DMS153 (cell line): ENCODE data around the gene CFAP221.

Source experiments
- DNase-seq: peaks from one replicate; lab custom pipeline; 2025; lab: John Stamatoyannopoulos, UW

CFAP221 gene

DNA sequence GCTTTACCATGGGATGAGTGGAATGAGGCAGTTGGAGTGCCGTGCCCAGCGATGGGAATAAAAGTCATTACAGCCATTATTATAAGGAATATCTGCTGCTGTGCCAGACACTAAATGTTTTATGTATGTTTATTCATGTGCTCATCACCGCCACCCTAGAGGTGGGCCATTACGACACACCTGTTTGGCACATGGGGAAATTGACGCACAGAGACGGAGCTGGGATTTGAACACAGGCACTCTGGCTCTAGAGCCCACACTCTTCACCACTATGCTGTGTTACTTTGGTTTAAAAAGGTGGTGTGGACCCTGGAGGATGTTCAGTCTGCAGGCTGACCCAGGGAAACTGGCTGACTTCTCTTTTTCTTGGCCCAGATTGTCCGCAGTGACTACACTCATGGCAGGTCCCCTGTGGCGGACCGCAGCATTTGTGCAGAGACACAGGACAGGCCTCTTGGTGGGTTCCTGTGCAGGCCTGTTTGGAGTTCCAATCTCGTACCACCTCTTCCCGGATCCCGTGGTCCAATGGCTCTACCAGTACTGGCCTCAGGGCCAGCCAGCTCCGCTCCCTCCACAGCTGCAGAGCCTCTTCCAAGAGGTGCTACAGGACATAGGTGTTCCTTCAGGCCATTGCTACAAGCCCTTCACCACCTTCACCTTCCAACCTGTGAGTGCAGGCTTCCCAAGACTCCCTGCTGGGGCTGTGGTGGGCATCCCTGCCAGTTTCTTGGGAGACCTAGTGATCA lies 136.4 kb downstream of the CFAP221 start:
- no peak for DNase-seq

DNA sequence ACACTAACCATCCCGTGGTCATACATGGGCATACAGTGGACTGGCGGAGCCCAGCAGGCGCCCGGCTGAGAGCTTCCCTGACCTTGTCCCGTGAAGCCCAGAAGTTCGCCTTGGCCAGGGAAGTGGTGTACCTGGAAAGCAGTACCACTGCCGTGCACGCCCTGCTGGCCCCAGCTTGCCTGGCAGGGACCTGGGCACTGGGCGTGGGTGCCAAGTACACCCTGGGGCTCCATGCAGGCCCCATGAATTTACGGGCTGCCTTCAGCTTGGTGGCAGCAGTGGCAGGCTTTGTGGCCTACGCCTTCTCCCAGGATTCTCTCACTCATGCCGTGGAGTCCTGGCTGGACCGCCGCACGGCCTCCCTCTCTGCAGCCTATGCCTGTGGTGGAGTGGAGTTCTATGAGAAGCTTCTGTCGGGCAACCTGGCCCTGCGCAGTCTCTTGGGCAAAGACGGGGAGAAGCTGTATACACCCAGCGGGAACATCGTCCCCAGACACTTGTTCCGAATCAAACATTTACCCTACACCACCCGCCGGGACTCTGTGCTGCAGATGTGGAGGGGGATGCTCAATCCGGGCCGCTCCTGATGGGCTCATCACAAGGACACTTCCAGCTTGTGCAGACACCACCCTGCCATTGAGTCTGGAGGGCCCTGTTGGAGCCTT lies 137.1 kb downstream of the CFAP221 start:
- DNase-seq = no peak

DNA sequence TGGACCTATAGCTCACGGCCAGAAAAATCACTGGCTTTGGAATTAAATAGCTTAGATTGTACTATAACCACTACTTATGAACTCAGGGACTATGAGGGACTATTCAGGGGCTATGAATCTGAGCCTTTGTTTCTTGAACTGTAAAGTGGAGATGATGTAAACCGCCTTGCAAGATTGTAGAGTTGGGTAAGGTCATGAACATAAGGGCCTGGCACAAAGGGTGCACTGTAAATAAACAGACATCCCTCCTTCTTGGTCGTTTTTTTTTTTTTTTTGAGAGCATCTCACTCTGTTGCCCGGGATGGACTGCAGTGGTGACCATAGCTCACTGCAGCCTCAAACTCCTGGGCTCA lies 137.6 kb downstream of the CFAP221 start:
- DNase-seq = no peak

DNA sequence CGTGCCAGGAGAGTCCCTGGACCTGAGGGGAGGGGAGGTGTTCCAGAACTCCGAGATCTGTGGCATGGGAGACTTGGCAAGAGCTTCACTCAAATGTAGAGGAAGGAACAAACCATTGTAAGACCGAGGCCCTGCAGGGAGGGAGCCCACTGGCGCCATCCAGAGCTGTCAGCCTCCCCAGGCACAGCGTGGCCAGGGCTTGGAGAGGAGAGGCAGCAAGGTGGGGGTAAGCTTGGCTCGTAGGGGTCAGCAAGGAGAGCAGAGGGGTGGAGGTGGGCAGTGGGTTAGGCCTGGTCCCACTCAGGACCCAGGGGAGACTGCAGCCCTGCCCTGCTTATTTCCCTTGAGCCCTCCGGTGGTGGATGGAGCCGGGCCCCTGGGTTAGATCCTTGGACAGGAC lies 138.3 kb downstream of the CFAP221 start:
- DNase-seq = no peak

DNA sequence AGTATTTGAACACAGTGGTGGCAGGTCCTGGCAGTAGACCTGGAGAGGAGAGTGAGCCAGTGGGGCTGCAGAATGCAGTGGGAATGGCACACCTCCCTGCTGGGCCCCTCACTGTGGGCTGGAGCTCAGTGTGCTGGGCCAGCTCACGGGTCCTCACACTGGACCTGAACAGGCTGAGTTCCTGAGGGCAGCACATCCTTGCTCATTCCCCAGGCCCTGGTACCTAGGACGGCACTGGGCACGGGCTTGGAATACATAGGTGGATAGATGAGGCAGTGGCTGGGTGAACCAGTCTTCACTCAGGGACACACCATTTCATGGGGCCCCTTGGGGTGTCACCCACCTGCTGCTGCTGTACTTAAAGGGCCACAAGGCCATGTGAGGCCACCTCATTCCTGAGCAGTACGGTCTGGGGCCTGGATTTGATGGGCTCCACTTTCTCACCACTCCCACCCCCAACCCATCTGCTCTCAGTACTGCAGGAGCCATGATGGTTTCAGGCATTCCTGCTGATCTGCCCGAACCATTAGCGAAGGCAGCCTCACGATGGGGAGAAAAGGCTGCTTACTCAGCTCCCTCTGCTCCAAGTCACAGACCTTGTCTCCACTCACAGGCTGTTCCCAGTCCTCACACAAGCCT lies 138.9 kb downstream of the CFAP221 start:
- DNase-seq = no peak

DNA sequence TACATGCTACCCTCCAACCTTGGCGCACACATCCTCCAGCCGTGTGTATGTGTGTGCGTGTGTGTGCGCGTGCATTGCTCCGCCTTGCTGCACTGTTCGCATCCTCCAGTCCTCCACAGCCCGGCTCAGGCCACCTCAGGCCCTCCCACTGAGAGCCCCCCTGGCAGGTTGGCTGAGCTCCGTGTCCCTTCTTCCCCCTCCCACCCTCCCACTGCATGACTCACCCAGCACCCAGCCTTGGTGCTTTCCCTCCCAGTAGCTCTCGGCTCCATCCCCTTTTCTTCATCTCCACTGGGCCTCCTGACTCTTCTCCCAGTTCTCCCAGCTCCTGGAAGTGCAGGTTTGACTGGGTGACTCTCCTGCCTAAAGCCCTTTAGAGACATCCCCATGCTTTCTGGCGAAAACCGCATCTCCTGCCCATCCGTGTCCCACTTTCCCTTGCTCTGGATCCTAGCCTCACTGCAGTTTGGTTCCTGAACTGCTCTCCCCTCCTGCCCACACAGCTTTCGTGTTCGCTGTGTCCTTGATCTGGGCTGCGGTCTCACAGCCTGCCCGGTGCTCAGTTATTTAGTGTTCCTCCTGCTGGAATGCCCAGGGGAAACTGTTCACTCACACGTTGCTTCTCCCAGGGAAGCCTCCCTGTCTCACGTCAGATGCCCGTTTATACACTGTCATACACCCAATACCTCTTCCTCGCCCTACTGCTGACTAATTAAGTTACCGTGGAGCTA lies 139.6 kb downstream of the CFAP221 start:
- no peak for DNase-seq

DNA sequence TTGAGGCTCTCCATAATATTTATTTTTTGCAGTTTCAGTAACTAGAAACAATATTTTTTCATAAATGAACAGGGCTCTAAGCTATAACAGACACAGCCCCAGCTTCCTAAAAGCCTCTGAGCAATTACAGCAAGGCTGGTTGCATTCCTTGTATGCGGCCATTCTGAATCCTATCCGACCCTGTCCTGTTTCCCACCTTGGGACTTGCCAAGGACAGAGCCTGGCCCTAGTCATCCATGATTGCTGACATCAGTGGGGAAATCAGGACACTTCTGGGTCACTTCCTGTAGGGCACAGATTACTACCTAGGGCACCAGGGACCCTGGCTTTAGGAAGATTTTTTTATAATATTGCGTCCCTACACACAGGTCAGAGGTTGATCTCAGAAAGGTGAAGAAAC lies 140.3 kb downstream of the CFAP221 start:
- DNase-seq = no peak

DNA sequence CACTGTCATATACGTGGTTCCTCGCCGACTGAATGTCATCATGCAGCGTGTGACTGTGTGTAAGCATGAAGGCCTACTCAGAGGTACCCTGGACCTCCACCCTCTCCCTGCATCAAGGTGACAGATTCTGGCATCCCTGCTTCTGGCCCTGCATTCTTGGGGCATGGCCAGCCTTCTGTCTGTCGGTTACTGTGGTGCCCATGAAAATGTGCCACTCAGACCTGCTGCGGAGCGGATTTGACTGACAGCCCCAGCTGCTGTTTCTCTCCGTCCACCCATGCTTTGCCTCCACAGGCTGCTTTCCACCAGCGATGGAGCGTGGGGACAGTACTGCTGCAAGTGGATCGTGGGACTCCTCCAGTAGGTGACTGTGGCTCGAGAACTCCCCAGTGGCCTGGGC lies 144.4 kb downstream of the CFAP221 start:
- DNase-seq = no peak

DNA sequence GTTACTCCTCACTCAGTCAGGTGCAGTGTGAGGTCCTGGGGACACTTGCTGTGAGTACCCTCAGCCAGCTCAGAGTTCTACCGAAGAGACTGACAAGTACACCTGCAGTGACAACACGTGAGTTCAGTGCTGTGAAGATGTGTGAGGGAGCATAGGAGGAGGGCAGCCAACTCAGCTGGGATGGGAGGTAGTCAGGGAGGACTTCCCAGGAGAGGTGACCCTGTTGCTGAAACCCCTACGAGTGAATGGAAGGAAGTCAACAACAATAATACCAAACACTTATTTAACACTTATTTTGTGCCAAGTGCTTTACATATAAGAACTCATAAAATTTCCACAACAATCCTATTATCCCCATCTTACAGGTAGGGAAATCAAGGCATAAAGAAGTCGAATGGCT lies 145.0 kb downstream of the CFAP221 start:
- no peak for DNase-seq

DNA sequence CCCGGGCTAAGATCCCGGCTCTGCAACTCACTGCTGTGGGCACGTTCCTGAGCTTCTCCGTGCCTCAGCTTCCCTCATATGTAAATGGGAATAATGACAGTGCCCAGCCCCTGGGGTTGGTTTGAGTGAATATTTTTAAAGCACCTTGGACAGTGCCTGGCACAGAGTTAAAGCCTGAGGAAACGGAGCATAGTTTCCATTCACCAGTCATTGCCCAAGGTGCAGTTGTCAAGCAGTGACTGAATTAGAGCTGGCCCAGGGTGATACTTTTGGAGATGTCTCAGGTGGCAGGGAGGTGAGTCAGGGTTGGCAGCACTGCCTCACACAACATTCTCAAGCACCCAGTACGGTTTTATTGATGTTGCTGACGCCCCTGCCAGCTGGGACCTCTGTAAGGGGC lies 146.9 kb downstream of the CFAP221 start:
- DNase-seq = no peak

DNA sequence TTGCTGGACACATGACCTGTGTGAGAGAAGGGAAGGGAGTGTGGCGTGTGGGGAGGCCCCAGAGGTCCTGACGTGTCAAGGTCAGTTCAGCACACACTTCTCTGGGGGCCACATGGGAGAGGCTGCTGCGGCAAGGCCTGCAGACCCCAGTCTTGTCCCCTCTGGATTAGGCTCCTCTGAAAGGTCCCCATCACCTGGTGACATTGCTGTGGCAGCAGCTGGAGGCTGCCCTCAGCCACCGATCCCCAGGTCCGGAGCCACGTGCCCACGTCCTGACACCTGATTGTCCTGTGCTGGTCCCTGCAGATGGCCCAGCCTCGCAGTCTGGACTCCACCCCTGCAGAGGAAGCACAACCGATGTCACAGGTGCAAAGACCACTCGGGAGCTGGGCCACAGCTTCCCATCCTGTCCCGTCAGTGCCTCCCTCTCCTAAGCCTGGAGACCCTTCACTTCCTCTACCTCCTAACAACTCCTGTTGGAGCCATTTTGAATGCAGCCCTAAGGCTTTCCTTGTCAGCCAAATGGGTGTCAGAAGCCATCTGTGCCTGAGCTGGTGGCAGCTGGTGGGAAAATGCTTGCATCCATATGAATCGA lies 147.5 kb downstream of the CFAP221 start:
- no peak for DNase-seq

DNA sequence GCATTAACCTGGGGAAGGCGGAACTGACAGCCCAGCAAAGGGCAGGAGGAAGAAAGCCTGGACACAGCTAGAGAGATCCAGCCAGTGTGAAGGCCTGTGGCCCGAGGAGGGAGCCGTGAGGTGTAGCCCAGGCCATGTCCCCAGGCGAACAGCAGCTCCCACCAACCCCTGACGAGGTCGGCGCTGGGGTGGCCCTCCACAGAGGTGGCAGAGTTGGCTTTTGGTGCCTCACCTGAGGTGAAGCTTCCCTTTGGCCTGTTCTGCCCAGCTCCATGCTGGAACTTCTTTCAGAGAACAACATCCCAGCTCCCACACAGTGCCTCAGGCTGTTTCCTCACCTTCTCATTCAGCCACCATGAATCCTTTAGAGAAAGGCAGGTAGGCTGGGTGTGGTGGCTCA lies 148.1 kb downstream of the CFAP221 start:
- no peak for DNase-seq

DNA sequence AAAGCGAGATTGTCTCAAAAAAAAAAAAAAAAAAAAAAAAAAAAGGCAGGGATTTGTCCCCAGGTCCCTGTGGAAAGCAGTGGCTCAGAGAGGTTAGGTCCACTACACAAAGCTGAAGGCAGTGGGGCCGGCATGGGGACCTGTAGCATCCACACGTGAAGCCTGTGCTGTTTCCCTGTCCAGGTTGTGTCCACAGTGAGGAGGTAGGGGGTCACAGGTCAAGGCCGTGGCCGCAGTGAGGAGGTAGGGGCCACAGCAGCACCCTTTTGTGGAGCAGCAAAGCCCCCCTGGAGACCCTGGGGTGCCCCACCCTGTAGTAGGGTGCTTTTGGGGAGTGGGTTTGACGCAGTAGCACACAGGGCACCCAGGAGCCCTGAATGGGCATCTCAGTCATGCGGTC lies 148.7 kb downstream of the CFAP221 start:
- no peak for DNase-seq

DNA sequence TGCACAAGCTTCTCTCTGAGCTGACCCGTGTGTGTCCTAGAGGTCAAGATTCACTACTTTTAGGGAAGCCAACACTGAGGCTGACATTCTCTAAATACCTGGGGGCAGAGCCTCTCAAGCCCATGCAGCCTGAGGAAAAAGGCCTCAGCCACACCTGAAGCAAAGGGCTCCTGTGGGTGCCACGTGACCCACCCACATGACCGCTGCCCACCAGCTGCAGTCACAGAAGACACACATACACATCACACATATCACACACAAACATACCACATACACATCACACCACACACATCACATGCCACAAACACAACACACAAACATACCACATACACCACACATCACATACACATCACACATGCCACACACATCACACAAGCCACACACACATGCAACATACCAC lies 149.3 kb downstream of the CFAP221 start:
- no peak for DNase-seq

DNA sequence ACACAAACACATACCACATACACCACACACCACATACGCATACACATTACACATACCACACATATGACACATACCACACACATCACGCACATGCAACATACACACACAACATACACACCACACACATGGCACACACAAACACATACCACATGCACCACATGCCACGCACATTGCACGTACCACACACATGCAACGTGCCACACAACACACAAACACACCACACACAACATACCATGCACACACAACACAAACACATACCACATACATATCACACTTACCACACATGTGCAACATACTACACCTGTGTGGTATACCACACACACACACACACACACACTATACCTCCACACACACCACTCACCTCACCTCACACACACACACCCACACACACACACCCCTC lies 149.7 kb downstream of the CFAP221 start:
- no peak for DNase-seq

DNA sequence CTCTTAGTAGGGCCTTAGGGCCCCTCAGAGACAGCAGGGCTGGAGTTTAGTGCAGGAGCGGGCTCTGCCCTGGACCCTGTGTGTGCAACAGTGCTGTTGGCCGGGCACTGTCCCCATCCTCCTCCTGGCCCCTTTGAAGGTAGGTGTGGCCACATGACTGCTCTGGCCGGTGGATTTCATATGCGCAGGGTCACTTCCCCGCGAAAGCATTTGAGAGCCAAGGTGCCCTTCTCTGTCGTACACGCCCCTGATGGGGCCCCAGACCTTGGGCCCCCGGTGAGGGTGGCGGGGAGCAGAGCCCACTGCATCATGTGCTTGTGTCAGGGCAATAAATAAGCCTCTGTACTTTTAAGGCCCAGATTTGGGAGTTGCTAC lies 150.2 kb downstream of the CFAP221 start:
- no peak for DNase-seq

DNA sequence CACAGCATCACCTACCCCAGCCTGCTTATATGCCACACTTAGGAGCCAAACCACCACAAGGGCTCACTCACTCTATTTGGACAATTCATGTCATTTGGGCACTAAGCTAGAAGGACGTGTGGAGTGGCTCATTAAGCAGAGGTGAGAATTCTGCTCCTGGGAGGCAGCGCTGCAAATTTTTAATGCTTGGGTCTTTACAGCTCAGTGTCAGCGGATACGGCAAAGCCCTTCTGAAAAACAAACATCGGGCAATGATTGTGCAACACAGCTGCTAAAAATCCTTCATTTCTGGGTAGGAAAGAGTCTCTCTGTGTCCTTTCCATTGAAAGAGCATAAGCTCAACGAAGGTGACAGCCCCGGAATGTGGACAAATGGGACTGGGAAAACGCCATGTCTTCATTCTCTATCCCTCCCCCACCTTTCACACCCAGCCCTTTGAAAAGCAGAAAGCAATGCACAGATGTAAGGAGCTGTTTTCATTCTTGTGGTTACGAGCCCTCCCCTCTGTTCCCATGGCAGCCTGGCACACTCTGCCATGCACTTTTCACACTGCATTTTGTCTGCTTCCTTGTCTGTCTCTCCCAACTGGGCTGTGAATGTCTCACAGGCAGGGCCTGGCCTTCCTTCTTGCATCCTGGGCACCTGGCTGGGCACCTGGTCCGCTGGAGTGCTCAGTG lies 150.7 kb downstream of the CFAP221 start:
- DNase-seq = peak; percentile 67

DNA sequence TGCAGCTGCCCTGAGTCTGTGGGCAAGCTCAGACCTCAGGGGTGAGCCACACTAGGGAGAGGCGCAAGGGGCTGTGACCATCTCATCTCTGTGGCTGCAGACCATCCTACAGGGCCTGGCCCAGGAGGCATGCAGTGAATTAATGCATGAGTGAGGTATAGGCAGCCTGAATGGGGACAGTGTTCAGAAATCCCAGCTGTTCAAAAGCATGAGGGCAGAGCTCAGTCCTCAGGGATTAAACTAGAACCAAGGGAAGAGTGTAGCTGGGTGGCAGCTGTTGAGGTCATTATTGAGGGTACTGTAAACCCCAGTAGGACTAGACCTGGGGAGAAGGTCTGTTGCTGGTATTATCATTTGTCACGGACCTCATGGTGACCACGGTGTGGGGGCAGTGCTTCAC lies 151.8 kb downstream of the CFAP221 start:
- DNase-seq = no peak

DNA sequence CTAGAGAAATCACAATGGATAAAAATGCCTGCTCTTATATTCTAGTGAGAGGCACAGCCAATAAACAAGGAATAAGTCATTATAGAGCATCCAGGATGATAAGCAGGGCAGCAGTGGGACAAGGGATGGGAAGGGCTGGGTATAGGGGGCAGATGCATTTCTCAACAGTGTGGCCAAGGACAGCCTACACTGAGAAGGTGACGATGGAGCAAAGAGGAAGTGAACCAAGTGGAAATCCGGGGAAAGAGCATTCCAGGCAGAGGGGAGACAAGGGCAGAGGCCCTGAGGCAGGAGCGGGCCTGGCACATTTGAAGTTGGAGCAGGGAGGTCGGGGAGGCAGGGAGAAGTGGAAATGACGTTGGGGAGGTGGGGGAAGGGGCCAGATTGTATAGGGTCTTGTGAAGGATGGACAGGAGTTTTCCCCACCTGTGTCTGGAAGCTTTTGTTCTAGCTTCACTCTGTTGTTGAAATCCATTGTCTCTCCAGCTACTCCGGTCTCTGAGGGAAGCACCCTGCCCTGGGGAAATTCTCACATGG lies 152.3 kb downstream of the CFAP221 start:
- no peak for DNase-seq

DNA sequence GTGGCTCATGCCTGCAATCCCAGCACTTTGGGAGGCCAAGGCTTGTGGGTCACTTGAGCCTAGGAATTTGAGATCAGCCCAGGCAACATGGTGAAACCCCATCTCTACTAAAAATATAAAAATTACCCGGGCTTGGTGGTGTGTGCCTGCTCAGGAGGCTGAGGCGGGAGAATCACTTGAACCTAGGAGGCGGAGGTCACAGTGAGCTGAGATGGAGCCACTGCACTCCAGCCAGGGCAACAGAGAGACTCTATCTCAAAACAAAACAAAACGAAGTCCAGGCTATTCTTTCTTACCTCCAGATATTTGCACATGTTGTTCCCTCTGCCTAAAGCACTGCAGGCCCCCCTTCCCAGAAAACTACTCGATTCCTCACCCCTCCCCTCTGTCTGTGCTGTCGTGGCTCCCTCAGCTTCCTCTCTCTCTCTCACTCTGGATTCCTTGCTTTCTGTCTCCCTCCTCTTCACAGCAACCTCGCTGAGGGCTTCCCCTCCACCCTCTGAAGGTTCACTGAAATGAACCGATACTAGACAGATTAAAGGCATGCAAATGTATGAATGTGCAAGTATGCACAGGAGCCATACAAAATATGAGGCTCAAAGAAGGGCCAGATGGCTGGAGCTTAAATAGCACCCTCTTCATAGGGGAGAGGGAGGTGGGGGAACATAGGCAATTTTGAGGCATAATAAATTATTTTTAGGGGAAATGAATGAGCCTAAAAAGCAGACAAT lies 153.2 kb downstream of the CFAP221 start:
- no peak for DNase-seq

DNA sequence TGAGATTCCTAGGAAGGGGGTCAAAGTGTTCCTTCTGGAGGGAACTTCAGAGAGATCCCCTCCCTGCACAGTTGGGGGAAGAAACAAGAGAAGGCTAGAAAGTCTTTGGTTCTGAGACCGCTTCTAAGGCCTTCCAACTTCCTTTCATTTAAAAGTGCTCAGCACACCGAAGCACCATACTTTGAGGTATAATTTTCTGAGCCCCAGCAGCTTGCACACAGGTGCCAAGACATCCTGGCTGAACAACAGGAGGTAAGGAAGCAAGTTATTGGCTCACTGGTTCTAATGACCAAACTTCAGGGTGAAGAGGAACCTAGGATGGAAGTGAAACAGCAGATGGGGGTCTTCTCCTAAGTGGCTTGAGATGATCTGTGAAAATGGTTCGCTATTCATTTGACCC lies 154.0 kb downstream of the CFAP221 start:
- DNase-seq = no peak
